GM12878 (cell line): ENCODE measurements around the gene MEF2C. TPM values are rescaled to one million over a fixed set of nuclear protein-coding genes. Genes with fewer than 3 reads are reported as not detected.

Experiments used
- ATAC-seq: fragments of 200-7000 bp; cut with Tn5 transposase; 3 replicates; pipeline ENCODE4 v1.9.1; 2020; ENCODE audit warnings: mild to moderate bottlenecking, moderate library complexity
- BruUV-seq: library from RNA; stranded (reverse); fragments of 400-500 nt; replicated peaks from 2 replicates; lab custom pipeline; 2021; lab: Mats Ljungman, UMichigan
- CTCF ChIA-PET: fragments of 300-600 bp; sonication (Branson Sonifier 250); formaldehyde crosslinking; extraction: SDS; loops from one replicate; lab custom pipeline; 2021; ENCODE audit warnings: inconsistent platforms; lab: Yijun Ruan, JAX
- POLR2A ChIA-PET: fragments of 350-600 bp; formaldehyde crosslinking; extraction: SDS; loops from one replicate; lab custom pipeline; 2021; ENCODE audit warnings: inconsistent platforms; lab: Charles Lee
- RAD21 ChIA-PET: fragments of 300-600 bp; sonication (Branson Sonifier 250); formaldehyde crosslinking; loops from one replicate; lab custom pipeline; 2023; ENCODE audit warnings: antibody characterized with exemption; ENCODE audit not compliant: unreplicated experiment; lab: Charles Lee
- SMC1A ChIA-PET: fragments of 300-600 bp; sonication (Branson Sonifier 250); formaldehyde crosslinking; loops from one replicate; lab custom pipeline; 2023; ENCODE audit not compliant: unreplicated experiment, uncharacterized antibody; lab: Charles Lee
- DNase-seq: peaks from one replicate; pipeline ENCODE4 v3.0.0-alpha.2; 2011; ENCODE audit warnings: low read depth, low spot score
- FAIRE-seq: peaks from 3 replicates; lab custom pipeline; 2011; peaks lifted over from hg19 to GRCh38; lab: Jason Lieb, UNC
- H2AFZ ChIP-seq: 2 replicates; pipeline ENCODE4 v1.6.0; 2011; ENCODE audit warnings: low read depth, low read length, control low read depth; ENCODE audit not compliant: control insufficient read depth
- H3K27ac ChIP-seq: 2 replicates; pipeline ENCODE4 v1.5.1; 2011; ENCODE audit warnings: control low read depth; ENCODE audit not compliant: control insufficient read depth, insufficient read depth
- H3K27me3 ChIP-seq, 2 experiments: replicated peaks in 1 of 2; 2 replicates each; pipeline versions ENCODE4 v1.6.0 to v1.6.1; 2011; ENCODE audit warnings: low read length in 1 of 2; ENCODE audit not compliant: control insufficient read depth in 2 of 2, insufficient read depth in 2 of 2
- H3K36me3 ChIP-seq, 2 experiments: 2 replicates each; pipeline ENCODE4 v1.5.1; 2011; ENCODE audit warnings: low read length in 1 of 2; ENCODE audit not compliant: control insufficient read depth in 2 of 2, insufficient read depth in 2 of 2
- H3K4me1 ChIP-seq: 2 replicates; pipeline ENCODE4 v1.6.1; 2011; ENCODE audit warnings: mild to moderate bottlenecking, low read length, moderate library complexity, mixed read lengths; ENCODE audit not compliant: control insufficient read depth, insufficient read depth
- H3K4me2 ChIP-seq: 2 replicates; pipeline ENCODE4 v1.6.0; 2011; ENCODE audit warnings: control low read depth; ENCODE audit not compliant: control insufficient read depth, insufficient read depth
- H3K4me3 ChIP-seq: fragments of 200-600 bp; sonication (generic); 2 replicates; pipeline ENCODE4 v1.5.1; 2016
- H3K79me2 ChIP-seq: 2 replicates; pipeline ENCODE4 v1.6.0; 2011; ENCODE audit warnings: low read length; ENCODE audit not compliant: control insufficient read depth, insufficient read depth
- H3K9ac ChIP-seq: 2 replicates; pipeline ENCODE4 v1.8.0; 2011; ENCODE audit warnings: low read length, control low read depth, mixed read lengths; ENCODE audit not compliant: control insufficient read depth, insufficient read depth
- H3K9me3 ChIP-seq: replicated peaks from 3 replicates; pipeline ENCODE4 v1.5.1; 2011; ENCODE audit warnings: mild to moderate bottlenecking, low read length; ENCODE audit not compliant: control insufficient read depth, insufficient read depth
- H4K20me1 ChIP-seq: 2 replicates; pipeline ENCODE4 v1.6.0; 2011; ENCODE audit not compliant: control insufficient read depth, insufficient read depth
- ASH2L ChIP-seq: fragments of 300-600, 200-600 bp; sonication (generic); IDR thresholded peaks from 2 replicates; pipeline ENCODE4 v1.6.1; 2017; ENCODE audit warnings: low read depth, mild to moderate bottlenecking, borderline replicate concordance
- POU2F2 ChIP-seq: IDR thresholded peaks from 3 replicates; pipeline ENCODE4 v1.6.1; 2011; ENCODE audit warnings: low read depth, mild to moderate bottlenecking, low read length, borderline replicate concordance
- SIX5 ChIP-seq: IDR thresholded peaks from 2 replicates; pipeline ENCODE4 v1.6.1; 2011; ENCODE audit warnings: mild to moderate bottlenecking, low read depth, low read length, moderate library complexity; ENCODE audit not compliant: severe bottlenecking
- SMARCA5 ChIP-seq: fragments of 450-650 bp; IDR thresholded peaks from 2 replicates; pipeline ENCODE4 v1.6.1; 2017; ENCODE audit warnings: mild to moderate bottlenecking
- WGBS: methylation state at CpG from one replicate; pipeline ENCODE4 v1.1.6; 2016; ENCODE audit warnings: low lambda C conversion rate; ENCODE audit not compliant: insufficient replicate concordance, insufficient coverage; ENCODE audit errors: missing lambda C conversion rate; 5-methylcytosine and 5-hydroxymethylcytosine counted together
- in situ Hi-C: fragments of 300-500 bp; cut with MboI; formaldehyde crosslinking; loops from 9 replicates; pipeline ENCODE4 v1.14.3; 2018; ENCODE audit warnings: mixed read lengths
- intact Hi-C: fragments of 100-400 bp; cut with micrococcal nuclease; formaldehyde crosslinking; loops from one replicate; pipeline ENCODE4 v1.14.2; 2022; ENCODE audit not compliant: unreplicated experiment
- polyA plus RNA-seq, 11 experiments: library from polyadenylated mRNA; depleted of rRNA in 4 of 11; unstranded in 6 of 11; stranded (reverse) in 5 of 11; fragments of >200 nt; fragmentation: Nextera tagmentation in 4 of 11; fragmentation: Illumina TruSeq in 1 of 11; extraction: Ambion mirVana in 4 of 11; extraction: Trizol in 1 of 11; gene quantifications; 1 replicate in 1 of 11; 2 replicates in 10 of 11; pipeline versions ENCODE4 v1.2.1 to v1.2.3, GENCODE V29; 2011 to 2016; ENCODE audit warnings: inconsistent platforms in 2 of 11, missing spikeins in 2 of 11, low read depth in 1 of 11
- total RNA-seq, 4 experiments: library from RNA; depleted of rRNA in 3 of 4; stranded (reverse); fragments of >200 nt in 3 of 4; fragmentation: Illumina TruSeq in 1 of 4; extraction: Trizol in 1 of 4; gene quantifications; 2 replicates each; pipeline versions ENCODE4 v1.2.1 to v1.2.3, GENCODE V29; 2013 to 2021
- TF ChIP-seq, protein P1 (sequence below): IDR thresholded peaks from 2 replicates; pipeline ENCODE4 v1.6.1; 2011; ENCODE audit warnings: borderline replicate concordance, low read depth, mild to moderate bottlenecking, moderate library complexity, low read length; ENCODE audit not compliant: insufficient read depth, poor library complexity, severe bottlenecking
- TF ChIP-seq, protein P2 (sequence below): fragments of 450-650 bp; IDR thresholded peaks from 2 replicates; pipeline ENCODE4 v1.6.1; 2016; ENCODE audit warnings: mild to moderate bottlenecking

The MEF2C gene
- total and polyA plus RNA-seq, 10 of the 15 experiments (the other 5 are each of a cell fraction or from before 2014, with no cell fraction given) = 104 to 225 (median 180) TPM

DNA sequence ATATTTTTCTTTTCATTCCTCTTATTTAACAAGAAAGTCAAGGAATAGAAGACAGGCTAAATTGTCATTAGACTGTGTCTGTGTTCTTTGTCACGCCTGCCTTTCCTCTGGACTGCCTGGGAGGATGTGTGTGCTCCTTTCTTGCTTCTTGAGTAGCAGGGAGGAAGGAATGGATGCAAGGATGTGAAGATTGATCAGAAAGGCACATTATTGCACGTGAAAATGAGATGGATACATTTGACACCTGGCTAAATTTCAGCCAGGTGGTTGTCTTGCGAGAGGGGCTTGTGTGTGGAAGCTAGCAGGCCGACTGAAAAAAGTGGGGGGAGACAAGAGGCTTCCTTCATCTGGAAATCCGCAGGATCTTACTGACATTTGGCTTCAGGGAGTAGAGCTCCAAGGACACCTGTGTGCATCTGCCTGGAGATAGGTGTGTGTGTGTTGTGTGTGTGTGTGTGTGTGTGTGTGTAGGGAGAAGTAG lies 200.1 kb downstream of the MEF2C start (continued):
- TF ChIP-seq, protein P1, sequence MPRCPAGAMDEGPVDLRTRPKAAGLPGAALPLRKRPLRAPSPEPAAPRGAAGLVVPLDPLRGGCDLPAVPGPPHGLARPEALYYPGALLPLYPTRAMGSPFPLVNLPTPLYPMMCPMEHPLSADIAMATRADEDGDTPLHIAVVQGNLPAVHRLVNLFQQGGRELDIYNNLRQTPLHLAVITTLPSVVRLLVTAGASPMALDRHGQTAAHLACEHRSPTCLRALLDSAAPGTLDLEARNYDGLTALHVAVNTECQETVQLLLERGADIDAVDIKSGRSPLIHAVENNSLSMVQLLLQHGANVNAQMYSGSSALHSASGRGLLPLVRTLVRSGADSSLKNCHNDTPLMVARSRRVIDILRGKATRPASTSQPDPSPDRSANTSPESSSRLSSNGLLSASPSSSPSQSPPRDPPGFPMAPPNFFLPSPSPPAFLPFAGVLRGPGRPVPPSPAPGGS = no peak
- TF ChIP-seq SMARCA5 (no peak), ASH2L (no peak), POU2F2 (no peak)
- TF ChIP-seq, protein P2, sequence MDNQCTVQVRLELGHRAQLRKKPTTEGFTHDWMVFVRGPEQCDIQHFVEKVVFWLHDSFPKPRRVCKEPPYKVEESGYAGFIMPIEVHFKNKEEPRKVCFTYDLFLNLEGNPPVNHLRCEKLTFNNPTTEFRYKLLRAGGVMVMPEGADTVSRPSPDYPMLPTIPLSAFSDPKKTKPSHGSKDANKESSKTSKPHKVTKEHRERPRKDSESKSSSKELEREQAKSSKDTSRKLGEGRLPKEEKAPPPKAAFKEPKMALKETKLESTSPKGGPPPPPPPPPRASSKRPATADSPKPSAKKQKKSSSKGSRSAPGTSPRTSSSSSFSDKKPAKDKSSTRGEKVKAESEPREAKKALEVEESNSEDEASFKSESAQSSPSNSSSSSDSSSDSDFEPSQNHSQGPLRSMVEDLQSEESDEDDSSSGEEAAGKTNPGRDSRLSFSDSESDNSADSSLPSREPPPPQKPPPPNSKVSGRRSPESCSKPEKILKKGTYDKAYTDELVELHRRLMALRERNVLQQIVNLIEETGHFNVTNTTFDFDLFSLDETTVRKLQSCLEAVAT = no peak
- TF ChIP-seq, all 136 proteins: peak for 0

DNA sequence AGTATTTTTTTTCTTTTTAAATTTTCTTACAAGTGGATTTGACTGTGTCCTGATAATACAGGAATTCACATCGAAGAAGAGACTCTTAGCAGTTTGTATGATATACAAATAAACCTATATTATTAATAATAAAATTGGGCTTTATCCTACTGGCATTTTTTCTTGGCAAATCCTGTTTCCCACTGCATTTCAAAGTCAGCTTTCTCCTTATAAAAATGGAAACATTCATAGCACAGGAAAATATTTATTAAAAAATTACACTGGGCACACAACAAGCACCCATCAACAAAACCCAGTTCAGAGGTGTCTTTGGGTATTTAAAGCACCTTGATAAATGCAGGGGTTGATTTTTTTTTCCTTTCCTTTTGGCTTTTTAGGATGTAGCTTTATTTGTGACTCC lies 200.9 kb downstream of the MEF2C start:
- 0% methylated on average over 1 of the region's 1 CpG for WGBS
- SMC1A ChIA-PET = interaction anchor here (0.6 to 3.3 kb wide), 8 partner anchors 8 to 902 kb away, joined by 3 to 18 read pairs (median 4); no protein-coding TSS in a partner anchor

More for the DNA sequence above, 200.9 kb downstream of the MEF2C start:
- Histone ChIP-seq H3K4me2 (no peak overlapping the region), H2AFZ (no peak overlapping the region), H3K4me3 (no peak overlapping the region), H3K27me3 (peaks cover 20 to 39% of the 10 kb centered on the region in 2 experiments), H3K79me2 (no peaks in the 10 kb centered on the region), H3K27ac (no peak overlapping the region), H3K9ac (no peak overlapping the region), H3K9me3 (no peaks in the 10 kb centered on the region), H4K20me1 (peaks cover 2% of the 10 kb centered on the region; the same call in 1 of the 2 replicates), H3K4me1 (no peaks in the 10 kb centered on the region), H3K36me3 (no peaks in the 10 kb centered on the region)
- intact Hi-C loops = no loop called here
- TF ChIP-seq SIX5 = no peak
- DNase-seq = no peak
- ChIA-PET CTCF (interaction anchor here (0.7 to 3.4 kb wide), 21 partner anchors 9 to 1156 kb away, joined by 3 to 33 read pairs (median 4); no protein-coding TSS in a partner anchor), POLR2A (no interaction called here), RAD21 (interaction anchor here (1.0 to 3.0 kb wide), 3 partner anchors 8 to 901 kb away, joined by 3 to 13 read pairs (median 5); no protein-coding TSS in a partner anchor)
- no TSS peak for BruUV-seq
- no peak for FAIRE-seq
- in situ Hi-C loops = loop anchor here (10.0 kb wide), 1 partner anchor 1267 kb away; the partner anchor contains the start of gene CCNH
- ATAC-seq = no peak
